Sigmoid colon (tissue), 4 donors: ENCODE measurements around the gene NEDD1.

Source experiments
- EP300 ChIP-seq, 4 donors: sonication (generic); formaldehyde crosslinking; IDR thresholded peaks; one replicate each; pipeline ENCODE4 v1.6.1; 2017; ENCODE audit warnings: antibody characterized with exemption in 4 of 4
- POLR2A ChIP-seq, 2 donors: fragments of 450-650 bp; IDR thresholded peaks; one replicate each; pipeline ENCODE4 v1.6.1; 2016; ENCODE audit warnings: antibody characterized with exemption in 2 of 2, mild to moderate bottlenecking in 2 of 2, moderate library complexity in 2 of 2
- TF ChIP-seq, protein P1 (sequence below), 4 experiments: fragments of 450-650 bp in 3 of 4; fragments of 200-600 bp in 1 of 4; IDR thresholded peaks; one replicate each; pipeline ENCODE4 v1.5.1; 2016 to 2019; ENCODE audit warnings: antibody characterized with exemption in 4 of 4, mild to moderate bottlenecking in 3 of 4, moderate library complexity in 2 of 4

- no peak for TF ChIP-seq POLR2A (IDR thresholded peaks at IDR 0.05)
- TF ChIP-seq, protein P1, sequence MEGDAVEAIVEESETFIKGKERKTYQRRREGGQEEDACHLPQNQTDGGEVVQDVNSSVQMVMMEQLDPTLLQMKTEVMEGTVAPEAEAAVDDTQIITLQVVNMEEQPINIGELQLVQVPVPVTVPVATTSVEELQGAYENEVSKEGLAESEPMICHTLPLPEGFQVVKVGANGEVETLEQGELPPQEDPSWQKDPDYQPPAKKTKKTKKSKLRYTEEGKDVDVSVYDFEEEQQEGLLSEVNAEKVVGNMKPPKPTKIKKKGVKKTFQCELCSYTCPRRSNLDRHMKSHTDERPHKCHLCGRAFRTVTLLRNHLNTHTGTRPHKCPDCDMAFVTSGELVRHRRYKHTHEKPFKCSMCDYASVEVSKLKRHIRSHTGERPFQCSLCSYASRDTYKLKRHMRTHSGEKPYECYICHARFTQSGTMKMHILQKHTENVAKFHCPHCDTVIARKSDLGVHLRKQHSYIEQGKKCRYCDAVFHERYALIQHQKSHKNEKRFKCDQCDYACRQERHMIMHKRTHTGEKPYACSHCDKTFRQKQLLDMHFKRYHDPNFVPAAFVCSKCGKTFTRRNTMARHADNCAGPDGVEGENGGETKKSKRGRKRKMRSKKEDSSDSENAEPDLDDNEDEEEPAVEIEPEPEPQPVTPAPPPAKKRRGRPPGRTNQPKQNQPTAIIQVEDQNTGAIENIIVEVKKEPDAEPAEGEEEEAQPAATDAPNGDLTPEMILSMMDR (IDR thresholded peaks at IDR 0.05): no peak
- no peak for TF ChIP-seq EP300 (IDR thresholded peaks at IDR 0.05)
Observed at GRCh38 chr12:96988919-96989318, 81.9 kb downstream of the NEDD1 start.
